GM10266 (cell line): ENCODE data around the gene CAMK1D.
"Not testable (repeated sequence)": the region's sequence is repeated elsewhere in the genome, so short reads cannot be mapped to it uniquely, and the experiment has no call there.

Experiments used
- DNase-seq: peaks from one replicate; pipeline ENCODE4 v3.0.0; 2012; ENCODE audit errors: extremely low spot score
- CTCF ChIP-seq: IDR thresholded peaks from 2 replicates; pipeline ENCODE4 v1.5.1; 2012; ENCODE audit warnings: mild to moderate bottlenecking, low read depth; ENCODE audit not compliant: control insufficient read depth, insufficient read depth; ENCODE audit errors: missing control alignments

The CAMK1D gene

DNA sequence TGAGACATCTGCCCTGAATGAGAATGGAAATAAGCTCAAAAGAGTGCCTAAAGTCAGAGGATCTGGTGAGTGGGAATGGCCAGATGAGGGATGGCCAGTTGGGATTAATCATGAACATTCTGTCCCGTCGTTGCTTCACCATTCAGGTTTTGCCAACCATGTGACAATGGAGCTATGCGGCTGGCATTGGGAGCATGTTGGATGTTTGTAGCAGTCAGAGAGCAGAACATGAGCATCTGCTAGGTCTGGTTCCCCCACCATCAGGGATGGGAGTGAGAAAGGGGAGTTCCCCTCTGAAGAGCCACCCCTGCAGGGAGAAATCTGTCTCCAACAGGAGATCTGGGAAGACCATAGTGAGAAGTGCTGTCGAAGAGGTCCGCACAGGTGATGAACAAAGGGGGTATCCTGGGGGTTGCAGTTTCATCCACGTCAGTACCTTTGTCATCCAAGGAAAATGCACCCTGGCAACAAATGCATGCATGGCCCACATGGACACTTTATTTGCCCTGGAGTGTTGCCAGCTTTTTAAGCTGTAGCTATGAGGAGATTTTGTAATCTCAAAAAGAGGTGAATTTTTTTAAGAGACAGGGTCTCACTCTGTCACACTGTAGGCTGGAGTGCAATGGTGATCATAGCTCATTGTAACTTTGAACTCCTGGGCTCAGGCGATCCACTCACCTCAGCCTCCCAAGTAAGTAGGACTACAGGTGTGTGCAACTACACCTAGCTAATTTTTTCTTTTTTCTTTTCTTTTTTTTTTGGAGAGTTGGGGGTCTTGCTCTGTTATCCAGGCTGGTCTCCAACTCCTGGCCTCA, 190.2 kb downstream of the CAMK1D start:
- DNase-seq = no peak
- TF ChIP-seq CTCF = no peak

- DNase-seq = no peak
- no peak for TF ChIP-seq CTCF
Observed at GRCh38 chr10:12540341-12540781, 191.0 kb downstream of the CAMK1D start.

- no peak for DNase-seq
- no peak for TF ChIP-seq CTCF
Observed at GRCh38 chr10:12541446-12542067, 192.2 kb downstream of the CAMK1D start.

DNA sequence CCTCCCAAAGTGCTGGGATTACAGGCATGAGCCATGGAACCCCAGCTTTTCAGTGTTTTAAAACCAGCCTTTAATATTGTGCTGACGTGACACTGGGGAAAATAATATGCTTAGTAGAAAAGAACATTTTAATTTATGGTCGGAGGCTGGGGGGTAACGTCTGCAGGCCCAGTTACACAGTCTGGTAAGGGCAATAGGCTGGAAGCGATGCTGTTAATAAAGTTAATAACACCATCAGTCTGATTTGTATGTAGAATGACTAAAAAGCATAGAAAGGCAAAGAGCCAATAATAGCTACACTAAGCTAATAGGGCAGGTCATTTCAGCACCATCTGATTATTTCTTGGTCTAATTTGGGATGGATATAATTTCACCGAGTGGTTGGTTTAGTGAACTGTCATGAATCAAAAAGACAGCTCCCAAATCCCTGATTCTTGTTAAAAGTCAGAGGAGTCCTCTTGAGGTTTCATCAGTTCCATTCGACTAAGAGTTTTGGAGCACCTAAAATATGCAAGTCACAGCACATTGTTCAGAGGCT, 192.9 kb downstream of the CAMK1D start:
- DNase-seq = no peak
- no peak for TF ChIP-seq CTCF

- no peak for TF ChIP-seq CTCF
- DNase-seq = no peak
Observed at GRCh38 chr10:12543589-12543988, 194.2 kb downstream of the CAMK1D start.

- DNase-seq = not testable (repeated sequence)
Observed at GRCh38 chr10:12546160-12546802, 196.9 kb downstream of the CAMK1D start.

- TF ChIP-seq CTCF = no peak
- DNase-seq = no peak
Observed at GRCh38 chr10:12547301-12547771, 198.0 kb downstream of the CAMK1D start.
